Ramos (cell line): ENCODE results near the gene BAIAP2.

Experiments used
- in situ Hi-C: fragments of 300-500 bp; cut with MboI; formaldehyde crosslinking; loops from one replicate; pipeline ENCODE4 v1.14.3; 2022; ENCODE audit warnings: low sequenced_read_pairs; ENCODE audit not compliant: unreplicated experiment

The BAIAP2 gene

GRCh38 chr17:81100668-81101067 lies 65.7 kb downstream of the BAIAP2 start:
- in situ Hi-C loops: no loop called here

- in situ Hi-C loops: no loop called here
Measured at GRCh38 chr17:81101614-81102306, 66.8 kb downstream of the BAIAP2 start.

DNA sequence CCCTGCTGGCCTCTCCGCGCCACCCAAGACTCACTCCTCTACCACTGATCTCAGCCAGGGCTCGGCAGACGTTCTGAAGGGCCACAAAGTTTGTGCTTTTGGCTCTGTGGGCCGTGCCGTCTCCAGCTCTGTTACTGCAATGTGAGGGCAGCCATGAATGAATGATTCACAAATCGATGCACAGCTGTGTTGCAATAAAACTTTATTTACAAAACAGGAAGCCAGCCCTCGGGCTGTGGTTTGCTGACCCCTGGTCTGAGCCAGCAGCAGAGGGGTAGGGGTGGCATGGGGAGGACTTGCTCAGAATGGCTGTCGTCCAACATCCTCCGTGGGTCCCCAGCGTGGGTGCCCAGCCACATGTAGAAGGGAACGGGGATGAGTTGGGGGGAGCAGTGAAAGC lies 67.4 kb downstream of the BAIAP2 start:
- in situ Hi-C loops: no loop called here

- in situ Hi-C loops: no loop called here
Measured at GRCh38 chr17:81102869-81103268, 67.9 kb downstream of the BAIAP2 start.

GRCh38 chr17:81103379-81103778 lies 68.4 kb downstream of the BAIAP2 start:
- in situ Hi-C loops: no loop called here

- in situ Hi-C loops: no loop called here
Measured at GRCh38 chr17:81106716-81107115, 71.8 kb downstream of the BAIAP2 start.

- in situ Hi-C loops: no loop called here
Measured at GRCh38 chr17:81108220-81108619, 73.3 kb downstream of the BAIAP2 start.

- in situ Hi-C loops: no loop called here
Measured at GRCh38 chr17:81109957-81110356, 75.0 kb downstream of the BAIAP2 start.

GRCh38 chr17:81110488-81111040 lies 75.6 kb downstream of the BAIAP2 start:
- in situ Hi-C loops: no loop called here

GRCh38 chr17:81111066-81111465 lies 76.1 kb downstream of the BAIAP2 start:
- in situ Hi-C loops: no loop called here

- in situ Hi-C loops: no loop called here
Measured at GRCh38 chr17:81112450-81112849, 77.5 kb downstream of the BAIAP2 start.

DNA sequence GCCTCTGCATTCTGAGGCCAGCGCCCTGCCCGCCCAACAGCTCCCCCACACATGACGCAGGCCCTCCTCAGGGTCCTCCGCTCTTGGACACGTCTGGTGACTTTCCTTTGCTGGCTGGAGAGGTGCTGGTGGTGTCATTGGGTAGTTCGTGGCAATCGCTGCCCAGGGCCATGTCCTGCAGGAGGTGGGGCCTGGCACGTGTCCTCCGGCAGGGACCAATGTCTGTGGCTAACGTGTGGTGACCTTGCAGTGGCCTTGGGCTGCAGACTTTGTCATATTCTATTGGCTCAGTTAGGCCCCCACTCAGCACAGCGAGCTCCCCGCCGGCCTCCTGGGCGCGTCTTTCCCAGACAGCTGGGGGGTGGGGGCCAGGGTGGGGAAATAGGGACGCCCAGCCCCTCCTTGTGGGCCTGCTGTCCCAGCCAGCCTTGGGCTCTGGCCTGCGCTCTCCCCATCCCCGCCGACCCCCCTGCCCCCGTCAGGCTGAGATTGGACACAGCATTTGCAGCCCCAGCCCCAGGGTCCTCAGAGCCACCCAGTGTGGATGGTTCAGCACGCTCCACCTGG lies 78.3 kb downstream of the BAIAP2 start:
- in situ Hi-C loops: no loop called here

DNA sequence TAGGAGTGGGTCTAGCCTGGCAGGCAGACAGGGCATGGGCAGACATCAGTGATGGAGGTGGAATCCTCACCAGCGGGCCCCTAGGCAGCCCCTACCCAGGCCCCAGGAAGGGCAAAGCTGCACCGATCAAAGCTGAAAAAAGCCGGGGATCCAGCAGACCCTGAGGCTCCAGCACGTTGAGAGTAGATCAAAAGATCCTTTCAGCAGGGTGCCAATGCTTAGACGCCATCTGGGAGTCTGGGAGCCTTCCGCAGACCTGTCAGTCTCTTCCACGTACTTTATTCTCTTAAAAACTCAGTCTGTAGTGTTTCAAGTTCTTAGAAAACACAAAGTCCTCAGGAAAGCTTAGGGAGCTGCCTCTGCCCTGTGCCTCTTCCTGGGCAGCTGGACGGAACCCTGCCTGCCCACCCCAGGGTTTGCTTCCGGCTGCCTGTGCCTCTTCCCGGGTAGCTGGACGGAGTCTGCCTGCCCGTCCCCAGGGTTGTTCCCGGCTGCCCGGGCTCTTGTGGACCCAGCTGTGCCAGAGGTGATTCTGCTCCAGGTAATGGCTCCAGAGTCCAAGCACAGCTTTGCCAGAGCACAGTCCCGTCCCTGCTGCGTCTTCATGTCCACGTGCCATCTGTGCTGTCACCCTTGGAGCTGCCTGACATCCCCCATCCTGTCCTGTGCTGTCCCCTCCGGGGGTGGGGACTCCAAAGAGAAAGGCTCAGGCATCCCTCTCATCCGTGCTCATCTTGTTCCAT lies 79.6 kb downstream of the BAIAP2 start:
- in situ Hi-C loops: no loop called here

DNA sequence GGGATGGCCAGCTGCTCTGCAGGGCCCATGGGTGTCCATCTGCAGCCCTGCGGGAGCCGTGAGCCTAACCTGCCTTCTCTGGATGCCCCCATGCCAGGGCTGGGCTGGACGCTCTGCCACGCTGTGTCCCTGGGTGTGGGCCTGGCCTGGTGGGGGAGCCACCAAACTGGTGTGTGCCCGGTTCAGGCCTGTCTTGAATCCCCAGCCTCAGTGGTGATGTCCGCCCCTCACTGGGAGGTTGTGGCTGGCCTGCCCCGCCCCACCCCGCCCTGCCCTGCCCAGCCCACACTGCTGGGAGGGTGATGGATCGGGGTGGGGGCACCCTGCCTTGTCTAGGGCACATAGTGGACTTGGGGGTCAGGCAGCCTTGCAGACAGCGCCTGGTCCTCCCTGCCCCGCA lies 80.3 kb downstream of the BAIAP2 start:
- in situ Hi-C loops: no loop called here

GRCh38 chr17:81115749-81116464 lies 81.0 kb downstream of the BAIAP2 start:
- in situ Hi-C loops: no loop called here

DNA sequence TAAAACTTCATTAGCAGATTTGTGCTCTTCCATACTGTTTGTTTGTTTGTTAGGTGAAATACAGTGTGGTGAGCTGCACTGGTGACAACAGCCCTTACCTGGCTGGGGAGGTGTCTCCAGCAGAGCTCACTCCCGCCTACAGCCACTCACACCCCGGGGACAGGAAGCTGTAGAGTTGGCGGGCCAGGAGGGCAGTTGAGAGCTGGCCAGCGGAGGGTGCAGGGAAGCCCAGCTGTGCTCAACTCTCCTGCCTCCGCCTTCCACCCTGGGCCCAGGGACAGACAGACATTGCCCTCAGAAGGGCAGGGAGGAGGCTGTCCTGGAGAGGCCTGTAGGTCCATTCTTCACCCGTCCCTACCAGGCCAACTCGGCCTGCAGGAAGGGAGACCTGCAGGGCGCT lies 81.8 kb downstream of the BAIAP2 start:
- in situ Hi-C loops: no loop called here

DNA sequence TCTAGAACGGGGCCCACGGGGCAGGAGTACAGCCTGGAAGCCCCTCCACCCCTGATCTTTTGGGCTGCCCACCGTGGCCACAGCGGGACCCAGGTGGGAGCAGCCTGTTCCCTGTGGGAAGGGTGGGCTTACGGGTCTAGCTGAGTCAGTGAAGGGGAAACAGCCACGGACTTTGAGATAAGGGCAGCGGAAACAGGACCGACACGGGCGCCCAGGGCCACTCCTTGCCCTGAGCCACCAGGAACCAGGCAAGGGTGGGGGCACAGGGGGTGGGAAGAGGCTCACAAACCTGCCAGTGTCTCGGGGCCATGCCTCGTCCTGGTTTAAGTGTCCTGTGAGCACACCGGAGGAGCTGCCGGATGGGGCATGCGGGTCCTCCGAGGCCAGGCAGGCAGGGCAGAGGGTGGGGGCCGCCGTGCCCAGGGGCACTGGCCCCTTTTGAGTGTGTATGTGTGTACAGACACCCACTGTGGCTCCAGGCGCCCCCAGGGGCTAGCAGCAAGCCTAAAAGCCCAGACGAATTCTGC lies 82.8 kb downstream of the BAIAP2 start:
- in situ Hi-C loops: no loop called here

DNA sequence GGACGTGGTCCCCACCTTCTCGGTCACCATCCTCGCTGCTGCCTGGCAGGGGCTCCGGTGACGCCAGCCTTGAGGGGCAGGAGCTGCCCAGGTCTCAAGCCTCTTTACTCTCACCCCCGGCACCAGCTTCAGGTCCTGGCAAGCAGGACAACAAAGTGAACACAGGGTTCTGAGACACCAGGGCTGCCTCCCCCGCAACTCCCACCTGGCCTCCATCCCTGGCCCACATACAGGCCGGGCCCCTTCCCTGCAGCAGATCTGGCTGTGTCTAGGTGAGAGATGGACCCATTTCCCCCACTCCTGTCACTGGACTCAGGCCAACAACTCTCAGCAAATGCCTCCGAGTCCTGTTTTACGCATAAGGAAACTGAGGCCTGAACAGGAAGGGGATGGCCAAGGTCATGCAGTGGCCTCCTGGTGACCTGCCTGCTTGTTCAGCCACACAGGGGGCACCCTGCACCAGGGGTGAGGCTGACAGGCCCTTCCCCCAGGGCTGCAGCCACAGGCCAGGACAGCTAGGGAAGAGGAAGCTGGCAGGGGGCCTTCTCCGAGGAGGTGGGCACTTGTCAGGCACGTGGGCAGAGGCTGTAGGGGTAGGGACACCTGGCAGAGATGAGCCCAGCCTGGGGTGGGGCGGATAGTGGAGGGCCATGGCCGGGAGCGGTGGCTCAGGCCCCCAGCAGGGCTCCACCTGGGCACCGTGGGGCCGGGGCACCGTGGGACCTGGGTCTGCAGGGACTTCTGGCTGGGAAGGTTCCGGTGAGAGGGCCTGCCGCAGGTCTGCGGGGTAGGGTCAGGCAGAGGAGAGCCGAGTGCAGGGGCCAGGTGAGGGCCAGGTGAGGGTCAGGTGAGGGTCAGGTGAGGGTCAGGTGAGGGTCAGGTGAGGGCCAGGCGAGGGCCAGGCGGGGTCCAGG lies 83.6 kb downstream of the BAIAP2 start:
- in situ Hi-C loops: no loop called here
